GM21526 (cell line): Measurements from ENCODE around the gene BCAP31.
"Not testable (repeated sequence)": the region's sequence is repeated elsewhere in the genome, so short reads cannot be mapped to it uniquely, and the experiment has no call there.

Experiments used
- ATAC-seq: cut with Tn5 transposase; IDR thresholded peaks from one replicate; pipeline ENCODE4 v1.9.1; 2021; ENCODE audit warnings: moderate library complexity; ENCODE audit not compliant: unreplicated experiment, low FRiP score

Gene BCAP31

DNA sequence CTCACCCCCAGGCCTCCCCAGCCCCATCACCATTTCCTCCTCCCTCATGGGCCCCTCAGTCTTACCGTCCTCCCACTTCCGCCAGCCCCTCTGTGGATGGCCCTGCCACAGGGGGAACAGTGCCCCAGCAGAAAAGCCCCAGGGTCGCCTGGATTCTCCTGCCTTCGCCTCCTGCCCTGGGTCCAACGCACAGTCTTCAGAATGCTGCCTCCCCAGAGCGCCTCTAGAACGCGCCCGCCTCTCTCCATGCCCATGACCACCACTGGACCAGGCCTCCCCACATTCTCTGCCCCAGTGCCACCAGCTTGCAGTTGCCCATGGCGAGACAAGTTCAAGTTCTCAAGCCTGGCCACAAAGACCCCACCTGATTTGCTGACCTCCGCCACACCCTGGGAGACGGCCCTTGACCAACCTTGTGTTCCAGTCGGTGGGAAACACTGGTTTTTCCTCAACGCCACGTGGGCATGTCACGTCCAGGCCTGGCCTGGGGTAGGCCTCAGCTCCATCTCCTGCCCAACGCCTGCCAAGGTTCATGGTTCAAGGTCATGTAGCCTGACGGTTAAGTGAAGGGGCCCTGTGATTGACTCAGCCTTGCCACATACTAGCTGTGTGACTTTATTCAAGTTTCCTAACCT is 39.2 kb upstream of the BCAP31 start:
- ATAC-seq = no peak

DNA sequence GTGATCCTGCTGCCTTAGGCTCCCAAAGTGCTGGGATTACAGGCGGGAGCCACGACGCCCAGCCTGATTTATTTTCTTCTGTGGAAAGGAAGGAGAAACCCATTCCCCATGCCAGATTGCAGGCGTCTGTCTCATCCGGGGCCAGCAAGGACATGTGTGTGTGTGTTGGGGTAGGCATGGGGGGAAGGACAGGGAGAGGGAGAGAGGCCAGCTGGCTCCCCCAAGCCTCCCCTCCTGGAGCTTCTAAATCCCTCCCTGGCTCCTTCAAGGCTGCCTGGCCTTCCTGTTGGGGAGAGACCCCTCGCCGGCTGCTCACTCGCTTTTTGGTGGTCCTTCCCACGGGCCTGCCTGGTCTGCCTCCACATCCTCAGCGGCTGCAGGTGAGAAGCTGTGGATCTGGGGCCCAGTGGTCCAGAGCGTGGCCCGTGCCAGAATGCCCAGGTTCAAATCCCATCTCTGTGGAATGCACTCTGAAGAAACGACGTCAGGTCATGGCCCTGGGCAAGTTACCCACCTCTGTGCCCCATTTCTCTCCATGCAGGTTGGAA is 38.5 kb upstream of the BCAP31 start:
- no peak for ATAC-seq

- ATAC-seq = no peak
These were observed 37.7 kb upstream of the BCAP31 start for GRCh38 chrX:153761863-153762262.

DNA sequence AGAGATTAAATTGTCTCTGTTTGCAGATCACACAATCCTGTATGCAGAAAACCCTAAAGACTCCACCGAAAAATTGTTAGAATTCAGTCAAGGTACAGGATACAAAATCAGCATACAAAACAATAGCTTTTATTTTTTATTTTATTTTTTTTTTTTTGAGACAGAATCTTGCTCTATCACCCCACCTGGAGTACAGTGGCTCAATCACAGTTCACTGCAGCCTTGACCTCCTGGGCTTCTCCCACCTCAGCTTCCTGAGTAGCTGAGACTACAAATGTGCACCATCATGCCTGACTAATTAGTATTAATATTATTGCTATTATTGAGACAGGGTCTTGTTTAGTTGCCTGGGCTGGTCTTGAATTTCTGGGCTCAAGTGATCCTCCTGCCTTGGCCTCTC is 30.9 kb upstream of the BCAP31 start:
- no peak for ATAC-seq

DNA sequence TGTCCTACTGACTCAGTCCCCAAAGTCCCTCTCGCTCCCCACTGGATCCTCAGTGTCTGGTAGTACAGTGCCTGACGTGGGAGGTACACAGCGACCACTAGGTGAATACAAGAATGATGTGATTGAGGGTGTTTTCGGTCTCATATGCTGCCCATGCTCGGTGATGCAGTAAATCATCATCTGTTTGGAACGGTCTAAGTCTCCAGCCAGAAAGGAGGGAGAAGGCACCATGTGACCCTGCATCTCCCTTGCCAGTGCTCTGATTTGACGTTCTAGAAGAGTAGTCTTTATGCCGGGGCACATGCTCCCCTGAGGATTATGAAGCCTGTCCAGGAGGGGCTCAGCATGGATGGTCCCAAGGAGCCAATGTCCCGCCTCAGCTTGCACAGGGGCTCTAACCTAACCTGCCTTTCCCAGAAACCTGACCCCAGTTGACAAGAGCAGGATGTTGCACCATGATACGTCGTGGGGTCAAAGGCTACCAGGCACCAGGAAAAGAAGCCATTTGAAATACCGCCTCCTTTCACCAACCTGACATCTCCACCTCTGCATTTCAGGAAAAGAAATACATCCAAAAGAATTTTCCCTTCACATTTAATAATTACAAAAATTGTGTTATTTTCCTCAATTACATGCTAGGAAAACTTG is 26.1 kb upstream of the BCAP31 start:
- no peak for ATAC-seq

- not testable (repeated sequence) for ATAC-seq
These were observed 24.8 kb upstream of the BCAP31 start for GRCh38 chrX:153749017-153749416.

GRCh38 chrX:153746991-153747390 is 22.8 kb upstream of the BCAP31 start:
- not testable (repeated sequence) for ATAC-seq

- ATAC-seq = no peak
These were observed 22.2 kb upstream of the BCAP31 start for GRCh38 chrX:153746359-153746758.

- not testable (repeated sequence) for ATAC-seq
These were observed 20.9 kb upstream of the BCAP31 start for GRCh38 chrX:153745067-153745433.

- ATAC-seq = no peak
These were observed 20.3 kb upstream of the BCAP31 start for GRCh38 chrX:153744210-153745066.

DNA sequence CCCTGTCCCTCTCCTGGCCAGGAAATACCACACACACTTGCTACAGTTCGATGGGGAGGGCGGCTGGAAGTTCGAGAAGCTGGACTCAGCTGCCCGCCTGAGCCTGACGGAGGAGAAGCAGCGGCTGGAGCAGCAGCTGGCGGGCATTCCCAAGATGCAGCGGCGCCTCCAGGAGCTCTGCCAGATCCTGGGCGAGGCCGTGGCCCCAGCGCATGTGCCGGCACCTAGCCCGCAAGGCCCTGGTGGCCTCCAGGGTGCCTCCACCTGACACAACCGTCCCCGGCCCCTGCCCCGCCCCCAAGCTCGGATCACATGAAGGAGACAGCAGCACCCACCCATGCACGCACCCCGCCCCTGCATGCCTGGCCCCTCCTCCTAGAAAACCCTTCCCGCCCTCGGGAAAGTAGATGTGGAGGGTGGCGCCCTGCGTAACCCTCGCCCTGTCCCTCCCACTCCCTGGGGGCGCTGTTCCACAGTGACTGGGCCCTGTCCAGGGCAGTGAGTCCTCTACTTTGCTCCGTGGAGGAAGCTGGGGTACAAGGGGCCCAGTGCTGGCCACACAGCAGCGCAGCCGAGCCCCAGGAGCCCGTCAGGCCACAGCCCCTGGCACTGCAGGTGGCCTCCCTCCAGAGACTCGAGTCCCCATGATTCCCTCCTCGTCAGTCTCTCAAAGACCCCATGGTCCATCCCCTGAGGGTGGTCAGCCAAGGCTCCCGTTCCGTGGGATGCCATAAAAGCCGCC is 19.5 kb upstream of the BCAP31 start:
- not testable (repeated sequence) for ATAC-seq

DNA sequence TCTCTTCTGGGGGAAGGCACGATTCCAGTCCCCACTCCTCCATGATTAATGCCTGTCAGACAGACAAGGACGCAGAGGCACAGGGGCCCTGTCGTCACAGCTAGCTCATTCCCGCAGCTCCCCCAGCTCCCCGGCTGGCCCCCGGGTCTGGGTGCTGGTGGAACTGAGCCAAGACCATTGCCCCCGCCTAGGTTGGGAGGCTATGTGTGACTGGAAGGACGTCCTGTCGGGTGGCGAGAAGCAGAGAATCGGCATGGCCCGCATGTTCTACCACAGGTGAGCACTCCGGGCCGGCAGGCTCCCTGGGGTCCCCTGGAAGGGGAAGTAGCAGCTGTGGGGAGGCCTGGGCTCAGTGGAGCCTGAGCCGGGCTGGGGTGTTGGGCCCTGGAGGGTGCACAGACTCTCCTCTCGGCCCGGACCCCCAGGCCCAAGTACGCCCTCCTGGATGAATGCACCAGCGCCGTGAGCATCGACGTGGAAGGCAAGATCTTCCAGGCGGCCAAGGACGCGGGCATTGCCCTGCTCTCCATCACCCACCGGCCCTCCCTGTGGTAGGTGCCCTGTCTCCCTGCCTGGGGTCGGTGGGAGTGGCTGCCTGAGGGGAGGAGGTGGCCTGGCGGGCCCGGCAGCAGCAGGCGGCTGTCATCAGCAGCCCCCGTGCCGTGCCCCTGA is 18.7 kb upstream of the BCAP31 start:
- not testable (repeated sequence) for ATAC-seq

DNA sequence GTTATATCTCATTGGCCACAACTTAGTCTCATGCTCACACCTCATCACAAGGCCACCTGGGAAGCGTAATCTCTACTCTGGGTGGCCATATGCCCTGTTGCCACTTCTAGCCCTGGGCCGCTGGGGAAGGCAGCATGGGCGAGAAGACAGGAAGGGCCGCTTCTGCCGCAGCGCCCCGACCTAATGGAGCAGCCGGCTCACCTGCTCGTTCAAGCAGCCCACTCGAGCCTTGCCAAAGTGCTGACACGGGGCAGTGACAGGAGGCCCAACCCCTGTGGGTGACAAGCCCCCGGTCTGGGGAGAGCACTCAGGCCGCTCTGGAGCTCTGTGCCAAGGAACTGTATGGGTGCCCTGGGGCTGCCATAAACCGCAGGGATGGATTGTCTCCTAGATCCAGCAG is 17.9 kb upstream of the BCAP31 start:
- not testable (repeated sequence) for ATAC-seq

DNA sequence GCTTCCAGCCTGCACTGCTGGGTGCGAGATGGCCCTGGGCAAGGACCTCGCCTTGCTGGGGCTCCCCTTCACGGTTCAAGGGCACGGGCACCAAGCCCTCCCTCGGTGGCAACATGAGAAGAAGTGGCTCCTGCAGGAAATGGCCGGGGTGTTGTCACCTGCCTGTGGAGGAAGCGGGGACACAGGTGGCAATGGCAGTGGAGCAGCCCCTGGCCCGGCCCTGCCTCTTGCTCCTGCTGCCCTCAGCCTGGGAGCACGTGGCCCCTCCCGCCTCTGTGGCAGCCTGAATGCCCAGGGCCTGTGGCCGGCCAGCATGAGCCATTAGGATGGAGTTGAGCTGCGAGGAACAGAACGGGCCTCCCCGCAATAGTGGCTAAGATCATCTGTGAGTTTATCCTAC is 17.3 kb upstream of the BCAP31 start:
- ATAC-seq = no peak

DNA sequence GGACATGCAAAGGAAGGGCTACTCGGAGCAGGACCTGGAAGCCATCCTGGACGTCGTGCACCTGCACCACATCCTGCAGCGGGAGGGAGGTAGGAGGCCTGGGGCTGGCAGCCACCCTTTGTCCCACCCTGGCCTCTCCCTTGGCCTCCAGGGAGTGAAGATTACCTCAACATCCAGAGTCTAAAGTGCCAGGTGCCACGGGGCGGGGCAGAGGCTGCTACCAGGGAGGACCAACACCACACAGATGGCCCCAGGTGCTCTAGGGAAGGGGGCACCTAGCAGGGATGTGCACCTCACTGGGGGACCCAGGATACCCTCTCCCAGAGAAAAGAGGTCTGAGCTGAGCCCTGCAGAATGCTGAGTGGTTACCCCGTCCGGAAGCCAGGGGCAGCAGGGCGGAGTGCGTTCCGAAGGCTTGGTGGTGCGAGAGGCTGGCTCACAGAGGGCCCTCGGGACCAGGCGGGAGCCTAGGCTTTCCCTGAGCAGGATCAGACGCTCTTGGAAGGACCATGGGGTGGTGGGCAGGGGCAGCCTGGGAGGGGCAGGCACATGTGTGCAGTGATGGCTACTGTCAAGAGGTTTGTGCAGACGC is 16.5 kb upstream of the BCAP31 start:
- ATAC-seq = no peak

- ATAC-seq = no peak
These were observed 15.7 kb upstream of the BCAP31 start for GRCh38 chrX:153739754-153740486.

- ATAC-seq = no peak
These were observed 13.9 kb upstream of the BCAP31 start for GRCh38 chrX:153738056-153738605.

GRCh38 chrX:153736871-153737441 is 12.8 kb upstream of the BCAP31 start:
- no peak for ATAC-seq
